HEK293 (cell line): ENCODE measurements around the gene KLF13.

Source experiments
- CTCF ChIA-PET: fragments of 350-600 bp; formaldehyde crosslinking; extraction: SDS; loops from one replicate; lab custom pipeline; 2021; ENCODE audit warnings: antibody characterized with exemption; lab: Yijun Ruan, JAX
- POLR2A ChIA-PET: fragments of 300-600 bp; formaldehyde crosslinking; extraction: SDS; loops from one replicate; lab custom pipeline; 2020; ENCODE audit warnings: antibody characterized with exemption, inconsistent platforms; lab: Yijun Ruan, JAX
- H3K27ac ChIP-seq: fragments of 200-500 bp; sonication (Bioruptor generic); 2 replicates; pipeline ENCODE4 v1.5.1; 2014; ENCODE audit warnings: low read depth, low read length, control low read depth, inconsistent platforms; ENCODE audit errors: extremely low read depth
- H3K36me3 ChIP-seq, 2 experiments: fragments of 200-500 bp in 1 of 2; sonication (Bioruptor generic) in 1 of 2; 1 replicate in 1 of 2; 2 replicates in 1 of 2; pipeline ENCODE4 v1.5.1; 2014 to 2017; ENCODE audit warnings: inconsistent platforms in 2 of 2, low read length in 2 of 2; ENCODE audit not compliant: control insufficient read depth in 2 of 2, insufficient read depth in 1 of 2
- H3K4me1 ChIP-seq: fragments of 200-500 bp; sonication (Bioruptor generic); 2 replicates; pipeline ENCODE4 v1.5.1; 2014; ENCODE audit warnings: mild to moderate bottlenecking, low read length, inconsistent platforms; ENCODE audit not compliant: control insufficient read depth, insufficient read depth
- H3K4me3 ChIP-seq: 2 replicates; pipeline ENCODE4 v1.5.1; 2011; ENCODE audit warnings: low read depth, mild to moderate bottlenecking, control low read depth, low read length, moderate library complexity
- H3K9me3 ChIP-seq: fragments of 200-500 bp; sonication (Bioruptor generic); 2 replicates; pipeline ENCODE4 v1.5.1; 2014; ENCODE audit warnings: low read depth, low read length, inconsistent platforms; ENCODE audit not compliant: control insufficient read depth, insufficient read depth
- HOXD13 ChIP-seq: sonication (generic); formaldehyde crosslinking; IDR thresholded peaks from 2 replicates; pipeline ENCODE4 v1.8.0; 2022; ENCODE audit warnings: missing genetic modification reagents, borderline replicate concordance
- IKZF3 ChIP-seq: fragments of 450-650 bp; IDR thresholded peaks from 2 replicates; pipeline ENCODE4 v1.5.0; 2018; ENCODE audit warnings: missing biosample characterization, mild to moderate bottlenecking, missing genetic modification characterization, moderate library complexity
- KLF10 ChIP-seq: fragments of 450-650 bp; IDR thresholded peaks from 2 replicates; pipeline ENCODE4 v1.5.1; 2018; ENCODE audit warnings: missing biosample characterization, mild to moderate bottlenecking, missing genetic modification characterization
- KLF8 ChIP-seq: fragments of 450-650 bp; formaldehyde crosslinking; IDR thresholded peaks from 2 replicates; pipeline ENCODE4 v1.5.1; 2016; ENCODE audit warnings: missing biosample characterization, missing genetic modification characterization
- OSR2 ChIP-seq: fragments of 450-650 bp; formaldehyde crosslinking; IDR thresholded peaks from 2 replicates; pipeline ENCODE4 v1.5.1; 2016; ENCODE audit warnings: missing biosample characterization, missing genetic modification characterization
- PRDM4 ChIP-seq: fragments of 450-650 bp; formaldehyde crosslinking; IDR thresholded peaks from 2 replicates; pipeline ENCODE4 v1.5.1; 2017; ENCODE audit warnings: missing biosample characterization, missing genetic modification characterization
- SP7 ChIP-seq: fragments of 450-650 bp; formaldehyde crosslinking; IDR thresholded peaks from 2 replicates; pipeline ENCODE4 v1.5.1; 2016; ENCODE audit warnings: missing biosample characterization, missing genetic modification characterization
- TCF7L2 ChIP-seq: IDR thresholded peaks from 2 replicates; pipeline ENCODE4 v1.6.1; 2011; ENCODE audit warnings: low read depth, mild to moderate bottlenecking, inconsistent platforms, low read length, moderate library complexity, borderline replicate concordance
- WT1 ChIP-seq: fragments of 450-650 bp; formaldehyde crosslinking; IDR thresholded peaks from 2 replicates; pipeline ENCODE4 v1.5.1; 2016; ENCODE audit warnings: missing biosample characterization, missing genetic modification characterization
- ZBTB10 ChIP-seq: fragments of 450-650 bp; formaldehyde crosslinking; IDR thresholded peaks from 2 replicates; pipeline ENCODE4 v1.5.1; 2016; ENCODE audit warnings: missing biosample characterization, missing genetic modification characterization
- ZBTB17 ChIP-seq: fragments of 450-650 bp; formaldehyde crosslinking; IDR thresholded peaks from 2 replicates; pipeline ENCODE4 v1.5.1; 2016; ENCODE audit warnings: missing biosample characterization, missing genetic modification characterization
- ZNF121 ChIP-seq: fragments of 450-650 bp; formaldehyde crosslinking; IDR thresholded peaks from 2 replicates; pipeline ENCODE4 v1.5.1; 2016; ENCODE audit warnings: missing biosample characterization, missing genetic modification characterization
- ZNF169 ChIP-seq: fragments of 450-650 bp; formaldehyde crosslinking; IDR thresholded peaks from 2 replicates; pipeline ENCODE4 v1.5.1; 2016; ENCODE audit warnings: missing biosample characterization, missing genetic modification characterization
- ZNF184 ChIP-seq: fragments of 450-650 bp; IDR thresholded peaks from 2 replicates; pipeline ENCODE4 v1.5.1; 2018; ENCODE audit warnings: missing biosample characterization, mild to moderate bottlenecking, missing genetic modification characterization
- ZNF341 ChIP-seq: fragments of 450-650 bp; formaldehyde crosslinking; IDR thresholded peaks from 2 replicates; pipeline ENCODE4; 2016; ENCODE audit warnings: low read depth, missing biosample characterization, missing genetic modification characterization
- ZNF398 ChIP-seq: fragments of 450-650 bp; formaldehyde crosslinking; IDR thresholded peaks from 2 replicates; pipeline ENCODE4 v1.5.1; 2017; ENCODE audit warnings: missing biosample characterization, missing genetic modification characterization
- ZNF510 ChIP-seq: fragments of 450-650 bp; formaldehyde crosslinking; IDR thresholded peaks from 2 replicates; pipeline ENCODE4 v1.5.1; 2018; ENCODE audit warnings: mild to moderate bottlenecking, missing genetic modification characterization, missing biosample characterization; ENCODE audit not compliant: insufficient replicate concordance
- ZNF560 ChIP-seq: fragments of 450-650 bp; formaldehyde crosslinking; IDR thresholded peaks from 2 replicates; pipeline ENCODE4 v1.5.1; 2017; ENCODE audit warnings: missing biosample characterization, missing genetic modification characterization, borderline replicate concordance
- ZNF585B ChIP-seq: fragments of 450-650 bp; formaldehyde crosslinking; IDR thresholded peaks from 2 replicates; pipeline ENCODE4 v1.5.1; 2016; ENCODE audit warnings: missing biosample characterization, missing genetic modification characterization
- ZNF623 ChIP-seq: fragments of 450-650 bp; formaldehyde crosslinking; IDR thresholded peaks from 2 replicates; pipeline ENCODE4 v1.5.1; 2016; ENCODE audit warnings: missing biosample characterization, missing genetic modification characterization
- TF ChIP-seq, protein P1 (sequence below): fragments of 450-650 bp; formaldehyde crosslinking; IDR thresholded peaks from 2 replicates; pipeline ENCODE4 v1.5.1; 2016; ENCODE audit warnings: missing biosample characterization, missing genetic modification characterization
- TF ChIP-seq, protein P2 (sequence below): fragments of 450-650 bp; formaldehyde crosslinking; IDR thresholded peaks from 2 replicates; pipeline ENCODE4 v1.5.1; 2016; ENCODE audit warnings: missing biosample characterization, missing genetic modification characterization

Gene KLF13

GRCh38 chr15:31314380-31314779, 12.3 kb upstream of the KLF13 start (continued):
- TF ChIP-seq OSR2 (tag by site-specific recombination) (no peak), ZNF184 (no peak), ZBTB17 (no peak), HOXD13 (CRISPR knock-in tag) (no peak), PRDM4 (tag by site-specific recombination) (no peak), TCF7L2 (no peak), ZNF121 (tag by site-specific recombination) (no peak)
- TF ChIP-seq, all 188 proteins: peak for 0

DNA sequence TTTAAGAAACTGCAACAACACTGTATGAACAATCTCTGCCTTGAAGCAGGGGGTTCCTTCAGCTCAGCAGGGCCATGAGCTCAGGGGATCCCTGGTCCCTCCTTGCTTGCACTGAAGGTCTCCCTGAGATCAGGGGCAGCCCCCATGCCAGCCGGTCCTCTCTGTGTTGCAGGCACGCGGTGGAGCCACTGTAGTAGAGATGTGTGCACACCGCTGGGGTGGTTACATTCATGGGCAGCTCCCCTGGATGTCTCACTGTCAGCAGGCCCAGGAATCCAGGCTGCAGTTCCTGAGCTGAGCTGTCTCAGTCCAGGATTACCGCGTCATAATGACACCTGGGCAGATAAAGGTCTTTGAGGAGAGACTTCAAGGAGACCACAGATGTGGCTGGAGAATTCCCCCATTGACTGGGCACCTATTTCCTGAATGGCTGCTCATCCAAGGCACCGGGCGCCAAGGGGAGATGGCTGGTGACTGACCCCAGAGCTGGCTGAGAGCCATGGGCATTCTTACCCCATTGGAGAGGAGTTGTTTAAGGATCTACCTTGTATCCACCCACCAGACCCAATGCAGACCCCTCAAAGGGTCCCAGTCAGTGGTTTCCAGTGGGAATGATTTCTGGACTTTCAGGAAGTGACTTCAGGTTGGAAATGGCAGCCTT, 10.4 kb upstream of the KLF13 start:
- Histone ChIP-seq H3K27ac (no peak overlapping the region), H3K36me3 (no peaks in the 10 kb centered on the region), H3K9me3 (no peaks in the 10 kb centered on the region), H3K4me3 (no peak overlapping the region), H3K4me1 (no peaks in the 10 kb centered on the region)
- TF ChIP-seq ZNF623 (tag by site-specific recombination) (no peak), ZNF398 (tag by site-specific recombination) (no peak), ZNF585B (tag by site-specific recombination) (no peak), KLF8 (tag by site-specific recombination) (no peak), OSR2 (tag by site-specific recombination) (no peak), ZNF169 (tag by site-specific recombination) (no peak), ZNF560 (tag by site-specific recombination) (no peak), ZNF341 (tag by site-specific recombination) (no peak), ZNF184 (no peak), SP7 (tag by site-specific recombination) (no peak), WT1 (tag by site-specific recombination) (no peak), KLF10 (tag by site-specific recombination) (no peak), IKZF3 (tag by site-specific recombination) (no peak), ZBTB10 (tag by site-specific recombination) (no peak), ZNF510 (tag by site-specific recombination) (no peak)
- TF ChIP-seq, protein P1, sequence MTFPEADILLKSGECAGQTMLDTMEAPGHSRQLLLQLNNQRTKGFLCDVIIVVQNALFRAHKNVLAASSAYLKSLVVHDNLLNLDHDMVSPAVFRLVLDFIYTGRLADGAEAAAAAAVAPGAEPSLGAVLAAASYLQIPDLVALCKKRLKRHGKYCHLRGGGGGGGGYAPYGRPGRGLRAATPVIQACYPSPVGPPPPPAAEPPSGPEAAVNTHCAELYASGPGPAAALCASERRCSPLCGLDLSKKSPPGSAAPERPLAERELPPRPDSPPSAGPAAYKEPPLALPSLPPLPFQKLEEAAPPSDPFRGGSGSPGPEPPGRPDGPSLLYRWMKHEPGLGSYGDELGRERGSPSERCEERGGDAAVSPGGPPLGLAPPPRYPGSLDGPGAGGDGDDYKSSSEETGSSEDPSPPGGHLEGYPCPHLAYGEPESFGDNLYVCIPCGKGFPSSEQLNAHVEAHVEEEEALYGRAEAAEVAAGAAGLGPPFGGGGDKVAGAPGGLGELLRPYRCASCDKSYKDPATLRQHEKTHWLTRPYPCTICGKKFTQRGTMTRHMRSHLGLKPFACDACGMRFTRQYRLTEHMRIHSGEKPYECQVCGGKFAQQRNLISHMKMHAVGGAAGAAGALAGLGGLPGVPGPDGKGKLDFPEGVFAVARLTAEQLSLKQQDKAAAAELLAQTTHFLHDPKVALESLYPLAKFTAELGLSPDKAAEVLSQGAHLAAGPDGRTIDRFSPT: no peak
- TF ChIP-seq, protein P2, sequence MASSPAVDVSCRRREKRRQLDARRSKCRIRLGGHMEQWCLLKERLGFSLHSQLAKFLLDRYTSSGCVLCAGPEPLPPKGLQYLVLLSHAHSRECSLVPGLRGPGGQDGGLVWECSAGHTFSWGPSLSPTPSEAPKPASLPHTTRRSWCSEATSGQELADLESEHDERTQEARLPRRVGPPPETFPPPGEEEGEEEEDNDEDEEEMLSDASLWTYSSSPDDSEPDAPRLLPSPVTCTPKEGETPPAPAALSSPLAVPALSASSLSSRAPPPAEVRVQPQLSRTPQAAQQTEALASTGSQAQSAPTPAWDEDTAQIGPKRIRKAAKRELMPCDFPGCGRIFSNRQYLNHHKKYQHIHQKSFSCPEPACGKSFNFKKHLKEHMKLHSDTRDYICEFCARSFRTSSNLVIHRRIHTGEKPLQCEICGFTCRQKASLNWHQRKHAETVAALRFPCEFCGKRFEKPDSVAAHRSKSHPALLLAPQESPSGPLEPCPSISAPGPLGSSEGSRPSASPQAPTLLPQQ (tag by site-specific recombination): no peak
- ChIA-PET POLR2A (no interaction called here), CTCF (no interaction called here)
